Stimulated activated CD8-positive, alpha-beta memory T cell treated with anti-CD3 and anti-CD28 coated beads, Interleukin-12 subunit alpha, Interleukin-12 subunit beta, amount 100 ng/mL, for 1 hour (primary cell): Measurements from ENCODE around the gene STX11.
"Not testable (repeated sequence)": the region's sequence is repeated elsewhere in the genome, so short reads cannot be mapped to it uniquely, and the experiment has no call there.

ENCODE experiments used
- DNase-seq: peaks from one replicate; pipeline ENCODE4 v3.0.0-alpha.2; 2020; ENCODE audit warnings: low read depth

Gene STX11

GRCh38 chr6:144177726-144178125 lies 27.4 kb downstream of the STX11 start:
- no peak for DNase-seq

GRCh38 chr6:144178323-144178722 lies 28.0 kb downstream of the STX11 start:
- DNase-seq, result no peak

- no peak for DNase-seq
Observed at GRCh38 chr6:144179237-144179636, 28.9 kb downstream of the STX11 start.

- no peak for DNase-seq
Observed at GRCh38 chr6:144179828-144180227, 29.5 kb downstream of the STX11 start.

GRCh38 chr6:144180354-144180753 lies 30.0 kb downstream of the STX11 start:
- not testable (repeated sequence) for DNase-seq

GRCh38 chr6:144181639-144182038 lies 31.3 kb downstream of the STX11 start:
- no peak for DNase-seq

- not testable (repeated sequence) for DNase-seq
Observed at GRCh38 chr6:144184186-144184585, 33.9 kb downstream of the STX11 start.

GRCh38 chr6:144185133-144185836 lies 35.0 kb downstream of the STX11 start:
- DNase-seq, result no peak

- no peak for DNase-seq
Observed at GRCh38 chr6:144186817-144187625, 36.7 kb downstream of the STX11 start.

- DNase-seq, result no peak
Observed at GRCh38 chr6:144189351-144189750, 39.0 kb downstream of the STX11 start.

GRCh38 chr6:144190080-144190479 lies 39.8 kb downstream of the STX11 start:
- DNase-seq, result no peak

GRCh38 chr6:144190593-144190992 lies 40.3 kb downstream of the STX11 start:
- no peak for DNase-seq

- no peak for DNase-seq
Observed at GRCh38 chr6:144193181-144193580, 42.9 kb downstream of the STX11 start.

- DNase-seq, result no peak
Observed at GRCh38 chr6:144194293-144194810, 44.0 kb downstream of the STX11 start.

- no peak for DNase-seq
Observed at GRCh38 chr6:144195671-144196270, 45.5 kb downstream of the STX11 start.

- no peak for DNase-seq
Observed at GRCh38 chr6:144197919-144198318, 47.6 kb downstream of the STX11 start.

GRCh38 chr6:144202879-144203468 lies 52.7 kb downstream of the STX11 start:
- no peak for DNase-seq

GRCh38 chr6:144211160-144211559 lies 60.8 kb downstream of the STX11 start:
- DNase-seq, result no peak

GRCh38 chr6:144213315-144213714 lies 63.0 kb downstream of the STX11 start:
- DNase-seq, result no peak

GRCh38 chr6:144214029-144214428 lies 63.7 kb downstream of the STX11 start:
- no peak for DNase-seq

- no peak for DNase-seq
Observed at GRCh38 chr6:144214622-144215401, 64.5 kb downstream of the STX11 start.
